Activated naive CD8-positive, alpha-beta T cell (primary cell): Measurements from ENCODE around the gene C1QTNF7.
A peak's percentile ranks its signal among the peaks of the same experiment; 100 is the strongest.

Experiments used
- H3K27ac Mint-ChIP-seq: one replicate; pipeline ENCODE4 v1.8.0; 2021; ENCODE audit warnings: mixed read lengths
- H3K27me3 Mint-ChIP-seq: one replicate; pipeline ENCODE4 v1.8.0; 2021; ENCODE audit warnings: mixed read lengths
- H3K36me3 Mint-ChIP-seq: one replicate; pipeline ENCODE4 v1.8.0; 2021; ENCODE audit warnings: mixed read lengths
- H3K4me1 Mint-ChIP-seq: one replicate; pipeline ENCODE4 v1.8.0; 2021; ENCODE audit warnings: low read depth, mixed read lengths
- H3K4me3 Mint-ChIP-seq: one replicate; pipeline ENCODE4 v1.8.0; 2021; ENCODE audit warnings: mild to moderate bottlenecking, mixed read lengths
- H3K9me3 Mint-ChIP-seq: one replicate; pipeline ENCODE4 v1.8.0; 2021; ENCODE audit warnings: low read depth, mixed read lengths

The C1QTNF7 gene

DNA sequence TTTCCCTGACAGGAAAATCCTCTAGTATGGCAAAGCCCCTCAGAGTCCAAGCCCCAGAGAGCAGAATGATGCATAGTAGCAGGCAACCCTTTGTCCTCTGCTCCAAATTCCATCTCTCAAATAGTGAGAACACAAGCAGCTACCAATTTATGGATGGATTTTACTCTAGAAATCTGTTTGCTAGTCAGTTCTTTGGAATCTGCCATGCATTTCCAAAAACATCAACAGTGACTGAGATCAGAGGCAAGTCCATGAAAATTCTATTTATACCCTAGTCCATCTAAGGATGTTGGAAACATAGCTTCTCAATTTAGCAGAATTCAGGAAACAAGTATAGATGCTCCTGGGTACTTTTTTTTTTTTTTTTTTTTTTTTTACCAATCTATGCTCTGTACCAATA is 31.9 kb downstream of the C1QTNF7 start:
- peaks cover 3% of the 10 kb centered on the region for H3K4me1 Mint-ChIP-seq
- H3K27ac Mint-ChIP-seq, result no peak overlapping the region
- H3K27me3 Mint-ChIP-seq, result no peaks in the 10 kb centered on the region
- no peak overlapping the region for H3K4me3 Mint-ChIP-seq
- H3K9me3 Mint-ChIP-seq, result no peaks in the 10 kb centered on the region
- no peaks in the 10 kb centered on the region for H3K36me3 Mint-ChIP-seq

DNA sequence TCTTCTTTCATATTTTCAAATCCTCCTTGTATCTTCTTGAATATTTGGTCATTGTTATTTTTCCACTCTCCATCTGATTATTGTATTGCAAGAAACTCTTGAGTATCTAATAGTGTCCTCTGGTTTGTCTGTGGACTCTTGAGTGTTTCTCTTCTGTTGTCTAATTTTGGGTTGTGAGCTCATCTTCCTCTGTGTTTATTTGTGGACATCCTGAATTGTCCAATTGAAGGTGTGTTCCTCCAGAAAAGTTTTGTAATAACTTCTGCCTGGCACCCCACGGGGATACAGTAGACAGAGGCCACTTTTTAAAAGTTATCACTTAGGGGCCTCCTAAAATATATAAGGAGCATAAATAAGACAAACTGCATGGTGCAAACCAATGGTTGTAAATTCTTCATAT is 38.8 kb downstream of the C1QTNF7 start:
- Mint-ChIP-seq H3K9me3 (no peaks in the 10 kb centered on the region), H3K4me3 (no peak overlapping the region), H3K27ac (no peak overlapping the region)

DNA sequence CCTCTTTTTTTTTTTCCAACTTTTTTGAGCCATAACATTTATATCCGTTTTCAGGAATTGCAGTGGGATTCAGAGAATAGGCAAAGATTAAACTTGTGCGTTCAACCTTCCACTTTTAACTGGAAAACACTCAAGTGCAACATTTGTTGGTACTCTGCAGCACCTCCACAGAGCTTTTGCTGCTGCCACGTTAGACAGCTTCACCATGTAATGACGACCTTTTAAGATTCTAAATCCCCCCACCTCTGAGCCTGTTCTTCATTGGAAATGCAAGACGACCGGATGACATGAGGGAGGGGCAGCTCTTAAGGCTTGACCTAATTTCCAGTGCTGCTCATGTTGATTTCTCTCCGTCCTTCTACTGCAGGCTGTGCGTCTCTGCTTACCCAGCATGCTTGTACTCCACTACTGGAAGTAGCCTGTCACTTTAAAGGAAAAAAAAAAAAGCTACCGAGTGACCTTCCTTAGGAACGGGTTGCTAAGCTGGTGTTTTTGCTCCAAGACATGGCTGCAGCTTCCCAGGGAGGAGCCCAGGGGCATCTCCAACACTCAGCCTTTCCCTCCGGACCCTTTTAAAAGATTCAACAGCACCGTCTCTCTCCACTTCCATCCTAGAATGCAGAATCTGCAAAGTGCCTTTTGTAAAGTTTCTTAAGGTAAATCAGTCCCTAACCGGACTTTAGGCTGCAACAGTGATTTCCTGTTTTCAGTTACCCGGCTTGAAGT is 41.7 kb downstream of the C1QTNF7 start, which contains the start of gene CC2D2A:
TSS of gene CC2D2A (plus strand) at position 481 of the 726 bp plus-strand sequence. CDS start 6,051 bp downstream, outside the sequence.
- no peak within 1 kb of the TSS for H3K27ac Mint-ChIP-seq
- H3K4me3 Mint-ChIP-seq, result peak within 1 kb of the TSS; percentile 42
- peaks cover 3% of the 10 kb centered on the region for H3K27me3 Mint-ChIP-seq

More for the DNA sequence above, 38.8 kb downstream of the C1QTNF7 start:
- Mint-ChIP-seq H3K27me3 (peaks cover 3% of the 10 kb centered on the region), H3K36me3 (peaks cover 2% of the 10 kb centered on the region), H3K4me1 (peaks cover 16% of the 10 kb centered on the region)

DNA sequence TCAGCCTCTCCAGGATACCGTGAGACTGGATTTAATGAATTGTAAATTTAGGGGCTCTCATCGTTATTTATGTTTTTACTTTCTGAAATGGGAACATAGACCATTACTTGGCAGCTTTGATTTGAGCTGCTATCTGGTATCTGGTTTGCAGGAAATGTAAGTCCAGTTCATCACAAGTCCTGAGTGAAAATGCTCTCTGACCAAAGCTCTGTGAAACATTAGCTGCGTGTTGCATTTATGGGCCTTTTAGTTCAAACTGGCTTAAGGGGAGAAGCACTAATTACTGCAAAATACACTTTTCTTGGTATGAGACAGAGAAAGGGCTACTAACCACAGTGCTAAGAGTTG is 42.3 kb downstream of the C1QTNF7 start:
- Mint-ChIP-seq H3K27ac (no peak overlapping the region), H3K36me3 (peaks cover 2% of the 10 kb centered on the region), H3K27me3 (peaks cover 3% of the 10 kb centered on the region), H3K9me3 (no peaks in the 10 kb centered on the region), H3K4me1 (peaks cover 16% of the 10 kb centered on the region), H3K4me3 (peak overlapping the region; percentile 42)

More for the DNA sequence above, 41.7 kb downstream of the C1QTNF7 start, which contains the start of gene CC2D2A:
- no peaks in the 10 kb centered on the region for H3K9me3 Mint-ChIP-seq
- H3K4me1 Mint-ChIP-seq, result peaks cover 16% of the 10 kb centered on the region
- H3K36me3 Mint-ChIP-seq, result peaks cover 2% of the 10 kb centered on the region

DNA sequence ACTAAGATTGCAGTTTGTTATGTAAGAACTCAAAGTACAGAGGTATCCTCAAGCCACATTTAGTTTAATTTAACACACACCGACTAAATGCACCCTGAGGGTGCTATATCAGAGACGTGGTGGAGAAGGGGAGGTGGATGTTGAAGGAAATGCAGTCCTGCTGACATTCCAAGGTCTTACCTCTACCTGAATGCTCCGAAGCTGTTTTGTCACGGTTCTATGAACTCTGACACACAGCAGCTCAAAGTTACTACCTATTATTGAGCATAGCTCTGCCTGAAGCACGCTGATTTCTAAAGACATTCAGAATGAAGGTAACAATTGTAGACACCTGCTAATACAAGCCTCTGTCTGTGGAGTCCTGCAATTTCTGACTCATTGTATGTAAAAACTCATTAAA is 48.6 kb downstream of the C1QTNF7 start:
- Mint-ChIP-seq H3K36me3 (peaks cover under 1% of the 10 kb centered on the region), H3K9me3 (no peaks in the 10 kb centered on the region), H3K4me3 (no peak overlapping the region), H3K4me1 (no peaks in the 10 kb centered on the region), H3K27ac (no peak overlapping the region), H3K27me3 (no peaks in the 10 kb centered on the region)

DNA sequence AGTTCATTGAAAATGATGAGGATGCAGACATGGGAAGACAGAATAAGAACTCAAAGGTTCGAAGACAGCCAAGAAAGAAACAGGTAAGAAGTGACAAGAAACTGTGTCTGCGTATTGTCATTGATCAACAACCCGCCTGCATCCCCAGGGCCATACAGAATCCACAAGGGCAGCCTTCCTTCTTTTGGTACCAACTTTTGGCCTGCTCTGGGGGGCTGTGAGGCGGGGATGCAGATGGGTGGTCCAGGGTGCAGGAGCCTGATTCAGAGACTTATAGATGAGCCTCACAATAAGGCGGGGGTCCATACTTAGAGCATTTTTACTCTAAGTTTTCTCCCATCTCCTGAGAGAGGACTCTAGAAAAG is 50.9 kb downstream of the C1QTNF7 start:
- peaks cover 2% of the 10 kb centered on the region for H3K36me3 Mint-ChIP-seq
- H3K4me3 Mint-ChIP-seq, result no peak overlapping the region
- no peaks in the 10 kb centered on the region for H3K9me3 Mint-ChIP-seq
- H3K27me3 Mint-ChIP-seq, result no peaks in the 10 kb centered on the region
- H3K4me1 Mint-ChIP-seq, result no peaks in the 10 kb centered on the region
- H3K27ac Mint-ChIP-seq, result no peak overlapping the region

DNA sequence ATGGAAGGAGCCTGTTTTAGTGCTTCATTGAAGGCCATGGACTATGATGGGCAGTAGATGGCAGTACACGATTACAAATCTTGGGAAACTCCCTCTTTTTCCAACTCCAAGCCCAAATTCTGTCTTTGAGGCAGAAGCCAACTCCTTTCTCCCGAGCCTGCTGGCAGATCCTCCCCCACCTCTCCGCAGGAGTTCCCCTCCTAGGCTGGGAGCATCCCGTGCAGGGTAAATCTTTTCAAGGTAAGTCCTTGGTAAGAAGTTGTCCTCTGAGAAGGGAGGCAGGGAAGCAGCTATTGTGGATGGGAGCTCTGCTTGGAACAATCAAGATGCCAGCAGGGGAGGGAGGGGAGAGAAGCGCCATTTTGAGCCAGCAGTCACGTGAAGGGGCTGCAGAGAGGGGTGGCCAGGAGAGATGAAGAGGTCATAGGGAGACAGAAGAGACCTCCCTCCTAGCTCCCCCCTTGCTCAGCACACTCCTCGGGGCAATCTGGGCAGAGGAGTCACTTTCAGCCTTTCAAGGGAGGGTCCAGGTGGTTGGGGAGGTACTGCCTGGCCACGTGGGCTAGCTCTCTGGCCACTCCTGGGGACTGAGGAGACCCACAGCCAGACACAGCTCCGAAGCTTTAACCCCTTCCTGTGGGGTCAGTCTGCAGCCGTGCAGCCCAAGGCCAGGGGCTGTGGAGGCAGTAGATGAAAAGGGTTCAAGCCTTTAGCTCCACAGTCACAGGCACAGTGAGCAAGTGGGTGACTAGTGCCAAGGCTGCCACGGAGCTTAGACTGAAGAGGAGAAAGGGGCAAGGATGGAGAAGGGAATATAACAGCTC is 51.5 kb downstream of the C1QTNF7 start:
- no peak overlapping the region for H3K4me3 Mint-ChIP-seq
- H3K36me3 Mint-ChIP-seq, result peaks cover 2% of the 10 kb centered on the region
- no peak overlapping the region for H3K27ac Mint-ChIP-seq
- no peaks in the 10 kb centered on the region for H3K4me1 Mint-ChIP-seq
- no peaks in the 10 kb centered on the region for H3K27me3 Mint-ChIP-seq
- no peaks in the 10 kb centered on the region for H3K9me3 Mint-ChIP-seq

DNA sequence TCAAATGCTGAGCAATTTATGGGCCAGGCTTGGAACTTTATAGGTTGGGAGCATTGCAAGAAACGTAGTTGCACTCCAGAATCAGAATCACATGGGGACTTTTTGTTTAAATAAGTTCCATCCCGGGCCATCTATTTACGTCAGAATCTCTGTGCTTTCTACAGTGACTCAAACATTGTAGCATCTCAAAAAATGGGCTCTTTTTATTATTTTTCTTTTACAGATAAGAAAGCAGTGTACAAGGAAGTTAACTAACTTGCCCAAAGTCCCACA is 52.0 kb downstream of the C1QTNF7 start:
- Mint-ChIP-seq H3K27ac (no peak overlapping the region), H3K9me3 (no peaks in the 10 kb centered on the region), H3K36me3 (peaks cover 2% of the 10 kb centered on the region), H3K27me3 (no peaks in the 10 kb centered on the region), H3K4me3 (no peak overlapping the region), H3K4me1 (no peaks in the 10 kb centered on the region)

DNA sequence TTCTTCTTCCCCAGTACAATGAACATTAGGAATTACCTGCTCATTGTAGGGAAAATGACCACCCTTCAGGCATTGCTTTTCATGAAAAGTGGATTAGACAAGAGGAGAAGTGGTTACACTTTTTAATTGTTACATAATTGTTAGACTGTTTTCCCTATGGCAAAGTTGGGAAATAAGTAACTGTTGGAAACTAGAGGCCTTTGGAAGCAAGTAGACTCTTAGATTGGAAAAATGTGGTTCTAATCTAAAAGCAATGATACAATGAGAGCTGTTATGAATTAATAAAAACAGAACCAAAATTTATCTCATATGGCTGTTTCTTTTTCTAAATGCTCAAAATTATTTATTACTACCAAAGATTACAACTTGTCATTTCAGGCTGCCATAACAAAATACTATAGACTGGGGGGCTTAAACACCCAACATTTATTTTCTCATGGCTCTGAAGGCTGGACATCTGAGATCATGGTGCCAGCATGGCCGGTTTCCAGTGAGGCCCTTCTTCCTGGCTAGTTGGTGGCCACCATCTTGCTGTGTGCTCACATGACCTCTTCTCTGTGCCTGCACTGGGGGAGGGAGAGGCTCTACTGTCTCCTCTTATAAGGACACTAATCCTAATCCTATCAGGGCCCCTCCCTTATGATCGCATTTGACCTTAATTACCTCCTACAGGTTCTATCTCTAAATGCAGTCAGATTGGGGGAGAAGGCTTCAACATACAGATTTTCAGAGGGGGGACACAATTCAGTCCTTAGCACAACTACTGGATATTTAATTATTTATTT is 54.3 kb downstream of the C1QTNF7 start:
- no peaks in the 10 kb centered on the region for H3K27me3 Mint-ChIP-seq
- no peak overlapping the region for H3K27ac Mint-ChIP-seq
- peaks cover 11% of the 10 kb centered on the region for H3K9me3 Mint-ChIP-seq
- H3K4me1 Mint-ChIP-seq, result no peaks in the 10 kb centered on the region
- peaks cover 2% of the 10 kb centered on the region for H3K36me3 Mint-ChIP-seq
- H3K4me3 Mint-ChIP-seq, result no peak overlapping the region

DNA sequence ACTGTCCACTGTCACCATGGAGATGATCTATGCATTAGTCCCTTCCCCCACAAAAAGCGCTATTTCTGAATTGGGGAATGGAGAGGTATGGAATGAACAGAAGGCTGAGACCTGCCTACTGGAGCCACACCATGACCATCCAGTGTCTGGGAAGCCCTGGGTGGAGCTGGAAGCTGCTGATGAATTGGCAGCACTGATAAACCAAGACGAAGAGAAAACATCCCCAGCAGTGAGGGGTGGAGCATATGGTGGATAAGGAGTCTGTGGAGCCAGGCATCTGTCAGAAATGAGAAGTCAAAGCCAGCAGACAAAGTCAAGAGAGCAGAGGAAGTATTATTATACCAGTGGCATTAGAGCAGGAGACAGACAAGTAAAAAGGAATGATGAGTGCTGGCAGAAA is 55.0 kb downstream of the C1QTNF7 start:
- Mint-ChIP-seq H3K27ac (no peak overlapping the region), H3K9me3 (peaks cover 18% of the 10 kb centered on the region), H3K4me1 (no peaks in the 10 kb centered on the region), H3K36me3 (peaks cover 2% of the 10 kb centered on the region), H3K4me3 (no peak overlapping the region), H3K27me3 (no peaks in the 10 kb centered on the region)

DNA sequence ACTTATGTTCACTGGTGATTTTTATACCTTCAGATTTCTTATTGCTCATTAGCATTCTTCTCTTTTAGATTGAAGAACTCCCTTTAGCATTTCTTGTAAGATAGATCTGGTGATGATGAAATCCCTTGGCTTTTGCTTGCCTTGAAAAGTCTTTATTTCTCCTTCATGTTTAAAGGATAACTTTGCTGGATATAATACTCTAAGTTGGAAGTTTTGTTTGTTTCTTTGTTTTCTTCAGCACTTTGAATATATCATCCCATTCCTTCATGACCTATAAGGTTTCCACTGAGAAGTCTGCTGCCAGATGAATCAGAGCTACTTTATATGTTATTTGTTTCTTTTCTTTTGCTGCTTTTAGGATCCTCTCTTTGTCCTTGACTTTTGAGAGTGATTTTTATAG is 60.3 kb downstream of the C1QTNF7 start:
- no peak overlapping the region for H3K4me3 Mint-ChIP-seq
- H3K4me1 Mint-ChIP-seq, result no peaks in the 10 kb centered on the region
- peaks cover 22% of the 10 kb centered on the region for H3K36me3 Mint-ChIP-seq
- peaks cover 38% of the 10 kb centered on the region for H3K9me3 Mint-ChIP-seq
- H3K27ac Mint-ChIP-seq, result no peak overlapping the region
- H3K27me3 Mint-ChIP-seq, result no peaks in the 10 kb centered on the region

DNA sequence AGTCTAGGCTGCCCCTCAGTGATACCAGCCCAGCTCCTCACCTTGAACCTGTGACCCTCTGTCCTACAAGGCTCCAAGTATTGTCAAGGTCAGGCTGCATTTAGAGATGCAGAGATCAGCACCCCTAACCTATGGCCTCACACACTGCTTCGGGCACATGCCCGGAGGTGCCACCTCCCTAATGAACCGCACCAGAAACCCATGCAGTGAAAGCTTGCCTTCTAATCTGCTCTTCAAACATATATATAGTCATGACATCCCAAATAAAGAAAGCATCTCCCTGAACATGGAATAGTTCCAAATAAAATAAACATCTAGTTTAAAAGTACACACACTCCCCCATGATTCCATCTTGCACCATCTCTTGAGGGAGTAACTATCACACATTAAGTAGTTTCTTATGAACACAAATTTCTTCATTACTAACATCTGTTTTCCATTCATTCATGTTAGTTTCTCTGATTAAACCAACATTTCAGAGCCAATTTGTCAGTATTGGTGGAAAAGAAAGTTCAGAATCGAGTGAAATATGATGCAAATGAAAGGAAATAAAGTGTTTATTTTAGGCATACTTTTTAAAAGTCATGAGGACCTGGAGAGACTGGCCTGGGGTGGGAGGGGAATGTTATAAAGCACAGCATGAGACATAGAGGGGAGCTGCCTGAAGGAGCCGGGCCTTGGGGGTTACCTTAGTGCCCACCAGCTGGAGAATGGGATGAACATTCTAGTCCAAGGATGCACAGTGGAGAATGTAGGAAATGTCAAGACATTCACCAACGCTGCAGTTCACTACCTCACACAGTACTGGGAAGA is 61.0 kb downstream of the C1QTNF7 start:
- no peaks in the 10 kb centered on the region for H3K27me3 Mint-ChIP-seq
- peaks cover 22% of the 10 kb centered on the region for H3K36me3 Mint-ChIP-seq
- no peak overlapping the region for H3K4me3 Mint-ChIP-seq
- no peak overlapping the region for H3K27ac Mint-ChIP-seq
- H3K4me1 Mint-ChIP-seq, result no peaks in the 10 kb centered on the region
- peaks cover 38% of the 10 kb centered on the region for H3K9me3 Mint-ChIP-seq

DNA sequence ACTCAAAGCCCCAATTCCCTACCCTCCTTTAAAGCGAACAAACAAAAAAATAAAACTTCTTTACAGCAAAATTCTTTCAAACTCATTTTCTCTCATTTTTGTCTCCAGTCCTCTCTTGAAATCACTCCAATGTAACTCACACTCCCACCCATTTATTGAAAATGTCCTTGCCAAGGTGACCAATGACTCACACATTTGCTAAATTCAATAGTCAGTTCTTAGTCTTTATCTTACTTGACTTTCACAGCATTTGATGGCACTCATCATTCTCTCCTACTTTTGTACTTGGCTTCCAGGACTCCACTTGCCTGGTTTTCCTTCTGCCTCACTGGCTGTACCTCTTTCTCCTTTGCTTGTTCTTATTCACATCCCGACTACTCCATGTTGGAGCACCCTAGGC is 61.7 kb downstream of the C1QTNF7 start:
- Mint-ChIP-seq H3K9me3 (peaks cover 38% of the 10 kb centered on the region), H3K36me3 (peaks cover 22% of the 10 kb centered on the region), H3K27ac (no peak overlapping the region), H3K4me1 (no peaks in the 10 kb centered on the region), H3K27me3 (no peaks in the 10 kb centered on the region), H3K4me3 (no peak overlapping the region)

DNA sequence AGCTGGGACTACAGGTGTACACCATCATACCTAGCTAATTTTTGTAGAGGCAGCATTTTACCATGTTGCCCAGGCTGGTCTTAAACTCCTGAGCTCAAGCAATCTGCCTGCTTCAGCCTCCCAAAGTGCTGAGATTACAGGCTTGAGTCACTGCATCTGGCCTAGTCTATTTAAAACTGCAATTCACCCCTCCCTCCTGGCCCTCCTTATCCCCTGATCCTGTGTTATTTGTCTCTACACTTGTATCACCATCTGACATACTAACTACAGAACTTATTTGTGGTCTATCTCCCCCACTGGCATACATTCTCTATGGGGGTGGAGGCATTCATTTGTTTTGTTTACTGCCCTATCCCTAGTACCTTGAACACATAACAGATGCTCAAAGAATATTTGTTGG is 65.6 kb downstream of the C1QTNF7 start:
- no peaks in the 10 kb centered on the region for H3K27me3 Mint-ChIP-seq
- no peak overlapping the region for H3K27ac Mint-ChIP-seq
- peaks cover 27% of the 10 kb centered on the region for H3K36me3 Mint-ChIP-seq
- no peaks in the 10 kb centered on the region for H3K4me1 Mint-ChIP-seq
- no peak overlapping the region for H3K4me3 Mint-ChIP-seq
- H3K9me3 Mint-ChIP-seq, result peaks cover 16% of the 10 kb centered on the region
